ENCODE measurements around the gene CADPS. TPM values are rescaled to one million over a fixed set of nuclear protein-coding genes. Genes with fewer than 3 reads are reported as not detected.

The CADPS gene
- total and polyA plus RNA-seq, 9 of the 15 experiments (the other 6 are each of a cell fraction or from before 2014, with no cell fraction given): not detected

- H3K9me1 ChIP-seq (ENCODE audit: control insufficient read depth, insufficient read depth, low read length): no peaks in the 10 kb centered on the region
- no peak for TF ChIP-seq E2F1 (CRISPR knock-in tag; IDR thresholded peaks at IDR 0.05)
- TF ChIP-seq HMG20B (CRISPR knock-in tag; IDR thresholded peaks at IDR 0.05): no peak
- TF ChIP-seq KDM2B (CRISPR knock-in tag; IDR thresholded peaks at IDR 0.05): no peak
- TF ChIP-seq MTA1 (IDR thresholded peaks at IDR 0.05; ENCODE audit: borderline replicate concordance): no peak
- no peak for TF ChIP-seq ZFX (CRISPR knock-in tag; IDR thresholded peaks at IDR 0.05)
- no peak for TF ChIP-seq CBX5 (IDR thresholded peaks at IDR 0.05; ENCODE audit: borderline replicate concordance, low read depth)
- no peak for TF ChIP-seq ZNF696 (CRISPR knock-in tag; conservative IDR thresholded peaks at IDR 0.05)
- no peak for TF ChIP-seq CC2D1A (IDR thresholded peaks at IDR 0.05)
- intact Hi-C loops (cut with micrococcal nuclease): no loop called here
- ATAC-seq (no peak), DNase-seq (ENCODE audit: extremely low read depth in 1 of 4, low spot score in 3 of 4) (no peak), FAIRE-seq (no peak)
- H3K27ac ChIP-seq (ENCODE audit: extremely low read depth, low read depth, low read length): no peak overlapping the region
- no peaks in the 10 kb centered on the region for H3K4me1 ChIP-seq (replicated peaks in 1 of 2; ENCODE audit: control insufficient read depth in 2 of 2, insufficient read depth in 2 of 2, low read length in 2 of 2)
- WGBS (ENCODE audit: insufficient coverage, low coverage, missing lambda C conversion rate): 5% methylated on average over 7 of the region's 8 CpGs
- H3K9me3 ChIP-seq (replicated peaks; ENCODE audit: control insufficient read depth, insufficient read depth, low read depth, low read length): no peaks in the 10 kb centered on the region
- no peaks in the 10 kb centered on the region for H3K79me2 ChIP-seq (ENCODE audit: control insufficient read depth, insufficient read depth, low read length)
- H3K27me3 ChIP-seq (ENCODE audit: control insufficient read depth in 2 of 2, insufficient read depth in 2 of 2, low read length in 2 of 2): peaks cover 2 to 3% of the 10 kb centered on the region in 2 experiments; a peak in 1 of 5 replicates
- no peak overlapping the region for H2AFZ ChIP-seq (ENCODE audit: low read depth, low read length)
- no peaks in the 10 kb centered on the region for H4K20me1 ChIP-seq (replicated peaks; ENCODE audit: control insufficient read depth, insufficient read depth, low read length)
- no peak overlapping the region for H3K4me3 ChIP-seq
- ChIA-PET POLR2A (no interaction called here), CTCF (ENCODE audit: low intra/inter-chr PET ratio) (no interaction called here)
- BruUV-seq (replicated peaks): no TSS peak
- H3K36me3 ChIP-seq (ENCODE audit: control insufficient read depth, insufficient read depth, low read length): no peaks in the 10 kb centered on the region
- in situ Hi-C loops (cut with MboI): no loop called here
- no peak overlapping the region for H3K9ac ChIP-seq (ENCODE audit: insufficient read depth in 1 of 2, low read depth in 2 of 2, low read length in 2 of 2)
- no peak overlapping the region for H3K4me2 ChIP-seq (ENCODE audit: insufficient read depth, low read length)
Observed at GRCh38 chr3:62404321-62404720, 470.9 kb downstream of the CADPS start.

Measured in K562 (cell line).